RWPE1 (cell line): ENCODE measurements around the gene LPIN2.

Source experiments
- CTCF ChIA-PET: fragments of 350-600 bp; sonication (Branson Sonifier 250); formaldehyde crosslinking; extraction: SDS; loops from one replicate; lab custom pipeline; 2021; lab: Yijun Ruan, JAX
- POLR2A ChIA-PET: fragments of 400-600 bp; formaldehyde crosslinking; extraction: SDS; loops from one replicate; lab custom pipeline; 2020; ENCODE audit warnings: antibody characterized with exemption; ENCODE audit not compliant: low non-redundant PET; lab: Yijun Ruan, JAX
- DNase-seq: peaks from one replicate; pipeline ENCODE4 v3.0.0; 2012; ENCODE audit warnings: low spot score
- H3K27ac ChIP-seq: fragments of 450-650 bp; 2 replicates; pipeline ENCODE4 v1.5.1; 2017
- CTCF ChIP-seq: fragments of 450-650 bp; conservative IDR thresholded peaks from 2 replicates; pipeline ENCODE4 v1.5.1; 2017; ENCODE audit warnings: low read depth, mild to moderate bottlenecking

LPIN2 gene

GRCh38 chr18:2971741-2972552 is 41.0 kb downstream of the LPIN2 start:
- no peak for DNase-seq
- H3K27ac ChIP-seq, result no peak overlapping the region
- POLR2A ChIA-PET, result no interaction called here
- CTCF ChIA-PET, result interaction anchor here (0.8 kb wide), 1 partner anchor 24 kb away, joined by 3 read pairs; no protein-coding TSS in a partner anchor
- TF ChIP-seq CTCF, result no peak

GRCh38 chr18:2970772-2971659 is 41.9 kb downstream of the LPIN2 start:
- no peak for TF ChIP-seq CTCF
- no peak for DNase-seq
- CTCF ChIA-PET, result interaction anchor here (0.8 to 1.2 kb wide), 2 partner anchors 23 to 275 kb away, joined by 3 to 4 read pairs; no protein-coding TSS in a partner anchor
- H3K27ac ChIP-seq, result no peak overlapping the region
- POLR2A ChIA-PET, result interaction anchor here (0.5 kb wide), 1 partner anchor 108 kb away, joined by 4 read pairs; no protein-coding TSS in a partner anchor

- POLR2A ChIA-PET, result interaction anchor here (0.5 kb wide), 1 partner anchor 108 kb away, joined by 4 read pairs; no protein-coding TSS in a partner anchor
- TF ChIP-seq CTCF, result no peak
- CTCF ChIA-PET, result interaction anchor here (1.2 kb wide), 1 partner anchor 276 kb away, joined by 4 read pairs; no protein-coding TSS in a partner anchor
- no peak overlapping the region for H3K27ac ChIP-seq
- no peak for DNase-seq
Observed at GRCh38 chr18:2970344-2970743, 42.6 kb downstream of the LPIN2 start.

GRCh38 chr18:2969695-2970094 is 43.2 kb downstream of the LPIN2 start:
- H3K27ac ChIP-seq, result no peak overlapping the region
- DNase-seq, result no peak
- POLR2A ChIA-PET, result no interaction called here
- CTCF ChIA-PET, result interaction anchor here (0.6 to 1.2 kb wide), 2 partner anchors 23 to 276 kb away, joined by 4 to 6 read pairs; no protein-coding TSS in a partner anchor
- TF ChIP-seq CTCF, result no peak

GRCh38 chr18:2968606-2969005 is 44.3 kb downstream of the LPIN2 start:
- ChIA-PET CTCF (interaction anchor here (0.6 kb wide), 1 partner anchor 12 kb away, joined by 3 read pairs; no protein-coding TSS in a partner anchor), POLR2A (no interaction called here)

More at GRCh38 chr18:2968606-2969005, 44.3 kb downstream of the LPIN2 start:
- no peak overlapping the region for H3K27ac ChIP-seq
- DNase-seq, result no peak
- no peak for TF ChIP-seq CTCF
